ENCODE data around the gene PARVA.

- TF ChIP-seq CTCF (IDR thresholded peaks at IDR 0.05) (peak in 3 of 4 experiments; percentile 32 to 63 (median 57)), POLR2A (IDR thresholded peaks at IDR 0.05) (peak; percentile 75 to 81), EP300 (IDR thresholded peaks at IDR 0.05) (no peak), POLR2AphosphoS5 (IDR thresholded peaks at IDR 0.05) (peak; percentile 86)
Observed at GRCh38 chr11:12377106-12377823, at the start of gene PARVA.

Data from gastroesophageal sphincter (tissue), 3 donors.